ENCODE data around the gene SDHD. TPM values are rescaled to one million over a fixed set of nuclear protein-coding genes. Genes with fewer than 3 reads are reported as not detected.

Gene SDHD
- total RNA-seq, 1 experiment from 2014 or later, result 98.9 TPM

DNA sequence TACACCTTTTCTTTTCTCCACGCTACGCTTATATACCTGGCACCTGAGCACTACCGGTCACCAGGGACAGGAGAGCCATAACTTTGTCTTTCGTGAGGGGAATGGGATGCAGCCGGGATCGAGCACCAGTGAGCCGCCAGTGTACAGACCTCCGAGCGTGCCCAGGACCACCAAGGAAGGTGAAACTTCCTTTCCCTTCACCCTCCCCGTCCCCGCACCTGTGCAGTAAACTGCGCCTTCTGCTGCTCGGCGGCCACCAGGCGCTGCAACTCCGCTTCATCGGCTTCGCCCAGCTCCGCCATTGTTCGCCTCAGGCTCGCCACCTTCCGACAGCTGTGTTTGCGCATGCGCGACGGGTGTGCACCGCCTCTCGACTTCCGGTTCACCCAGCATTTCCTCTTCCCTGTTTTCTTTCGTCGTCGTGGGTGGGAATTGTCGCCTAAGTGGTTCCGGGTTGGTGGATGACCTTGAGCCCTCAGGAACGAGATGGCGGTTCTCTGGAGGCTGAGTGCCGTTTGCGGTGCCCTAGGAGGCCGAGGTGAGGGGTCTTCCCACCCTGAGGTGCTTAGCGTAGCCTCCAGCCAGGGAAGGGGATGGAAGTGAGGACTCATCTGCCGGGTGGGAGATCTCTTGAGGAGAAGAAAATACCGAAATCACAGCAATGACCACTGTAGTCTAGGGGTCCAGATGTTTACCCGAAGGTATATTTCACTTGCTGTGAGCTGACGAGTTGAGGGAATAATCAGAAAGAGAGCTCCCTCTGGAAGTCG, at the start of gene SDHD, which contains the start of gene TIMM8B (continued):
- TF ChIP-seq, protein P1, sequence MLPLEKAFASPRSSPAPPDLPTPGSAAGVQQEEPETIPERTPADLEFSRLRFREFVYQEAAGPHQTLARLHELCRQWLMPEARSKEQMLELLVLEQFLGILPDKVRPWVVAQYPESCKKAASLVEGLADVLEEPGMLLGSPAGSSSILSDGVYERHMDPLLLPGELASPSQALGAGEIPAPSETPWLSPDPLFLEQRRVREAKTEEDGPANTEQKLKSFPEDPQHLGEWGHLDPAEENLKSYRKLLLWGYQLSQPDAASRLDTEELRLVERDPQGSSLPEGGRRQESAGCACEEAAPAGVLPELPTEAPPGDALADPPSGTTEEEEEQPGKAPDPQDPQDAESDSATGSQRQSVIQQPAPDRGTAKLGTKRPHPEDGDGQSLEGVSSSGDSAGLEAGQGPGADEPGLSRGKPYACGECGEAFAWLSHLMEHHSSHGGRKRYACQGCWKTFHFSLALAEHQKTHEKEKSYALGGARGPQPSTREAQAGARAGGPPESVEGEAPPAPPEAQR (CRISPR knock-in tag; IDR thresholded peaks at IDR 0.05), result no peak
- TF ChIP-seq NR1H2 (CRISPR knock-in tag; IDR thresholded peaks at IDR 0.05), result no peak
- no peak for TF ChIP-seq ZNF671 (CRISPR knock-in tag; IDR thresholded peaks at IDR 0.05)
- peak; percentile 88 for TF ChIP-seq ZNF423 (CRISPR knock-in tag; IDR thresholded peaks at IDR 0.05)
- no peak; the same call in 1 of the 2 replicates for TF ChIP-seq JUN (CRISPR knock-in tag; IDR thresholded peaks at IDR 0.05)
- TF ChIP-seq, protein P2, sequence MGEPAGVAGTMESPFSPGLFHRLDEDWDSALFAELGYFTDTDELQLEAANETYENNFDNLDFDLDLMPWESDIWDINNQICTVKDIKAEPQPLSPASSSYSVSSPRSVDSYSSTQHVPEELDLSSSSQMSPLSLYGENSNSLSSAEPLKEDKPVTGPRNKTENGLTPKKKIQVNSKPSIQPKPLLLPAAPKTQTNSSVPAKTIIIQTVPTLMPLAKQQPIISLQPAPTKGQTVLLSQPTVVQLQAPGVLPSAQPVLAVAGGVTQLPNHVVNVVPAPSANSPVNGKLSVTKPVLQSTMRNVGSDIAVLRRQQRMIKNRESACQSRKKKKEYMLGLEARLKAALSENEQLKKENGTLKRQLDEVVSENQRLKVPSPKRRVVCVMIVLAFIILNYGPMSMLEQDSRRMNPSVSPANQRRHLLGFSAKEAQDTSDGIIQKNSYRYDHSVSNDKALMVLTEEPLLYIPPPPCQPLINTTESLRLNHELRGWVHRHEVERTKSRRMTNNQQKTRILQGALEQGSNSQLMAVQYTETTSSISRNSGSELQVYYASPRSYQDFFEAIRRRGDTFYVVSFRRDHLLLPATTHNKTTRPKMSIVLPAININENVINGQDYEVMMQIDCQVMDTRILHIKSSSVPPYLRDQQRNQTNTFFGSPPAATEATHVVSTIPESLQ (CRISPR knock-in tag; IDR thresholded peaks at IDR 0.05), result no peak
- TF ChIP-seq CBFB (CRISPR knock-in tag; IDR thresholded peaks at IDR 0.05; ENCODE audit: low read depth), result peak; percentile 26; the same call in 1 of the 2 replicates
- TF ChIP-seq ATF1 (CRISPR knock-in tag; IDR thresholded peaks at IDR 0.05), result no peak
- no peak for TF ChIP-seq HMGA2 (CRISPR knock-in tag; IDR thresholded peaks at IDR 0.05)
- 0 out of 2 replicates have a peak, but pooled peaks have one; percentile 39 for TF ChIP-seq NFE2L1 (CRISPR knock-in tag; IDR thresholded peaks at IDR 0.05)
- TF ChIP-seq, protein P3, sequence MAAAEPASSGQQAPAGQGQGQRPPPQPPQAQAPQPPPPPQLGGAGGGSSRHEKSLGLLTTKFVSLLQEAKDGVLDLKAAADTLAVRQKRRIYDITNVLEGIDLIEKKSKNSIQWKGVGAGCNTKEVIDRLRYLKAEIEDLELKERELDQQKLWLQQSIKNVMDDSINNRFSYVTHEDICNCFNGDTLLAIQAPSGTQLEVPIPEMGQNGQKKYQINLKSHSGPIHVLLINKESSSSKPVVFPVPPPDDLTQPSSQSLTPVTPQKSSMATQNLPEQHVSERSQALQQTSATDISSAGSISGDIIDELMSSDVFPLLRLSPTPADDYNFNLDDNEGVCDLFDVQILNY (CRISPR knock-in tag; IDR thresholded peaks at IDR 0.05), result peak; percentile 28; the same call in 1 of the 2 replicates
- TF ChIP-seq OVOL2 (CRISPR knock-in tag; IDR thresholded peaks at IDR 0.05; ENCODE audit: borderline replicate concordance), result no peak
- TF ChIP-seq, protein P4, sequence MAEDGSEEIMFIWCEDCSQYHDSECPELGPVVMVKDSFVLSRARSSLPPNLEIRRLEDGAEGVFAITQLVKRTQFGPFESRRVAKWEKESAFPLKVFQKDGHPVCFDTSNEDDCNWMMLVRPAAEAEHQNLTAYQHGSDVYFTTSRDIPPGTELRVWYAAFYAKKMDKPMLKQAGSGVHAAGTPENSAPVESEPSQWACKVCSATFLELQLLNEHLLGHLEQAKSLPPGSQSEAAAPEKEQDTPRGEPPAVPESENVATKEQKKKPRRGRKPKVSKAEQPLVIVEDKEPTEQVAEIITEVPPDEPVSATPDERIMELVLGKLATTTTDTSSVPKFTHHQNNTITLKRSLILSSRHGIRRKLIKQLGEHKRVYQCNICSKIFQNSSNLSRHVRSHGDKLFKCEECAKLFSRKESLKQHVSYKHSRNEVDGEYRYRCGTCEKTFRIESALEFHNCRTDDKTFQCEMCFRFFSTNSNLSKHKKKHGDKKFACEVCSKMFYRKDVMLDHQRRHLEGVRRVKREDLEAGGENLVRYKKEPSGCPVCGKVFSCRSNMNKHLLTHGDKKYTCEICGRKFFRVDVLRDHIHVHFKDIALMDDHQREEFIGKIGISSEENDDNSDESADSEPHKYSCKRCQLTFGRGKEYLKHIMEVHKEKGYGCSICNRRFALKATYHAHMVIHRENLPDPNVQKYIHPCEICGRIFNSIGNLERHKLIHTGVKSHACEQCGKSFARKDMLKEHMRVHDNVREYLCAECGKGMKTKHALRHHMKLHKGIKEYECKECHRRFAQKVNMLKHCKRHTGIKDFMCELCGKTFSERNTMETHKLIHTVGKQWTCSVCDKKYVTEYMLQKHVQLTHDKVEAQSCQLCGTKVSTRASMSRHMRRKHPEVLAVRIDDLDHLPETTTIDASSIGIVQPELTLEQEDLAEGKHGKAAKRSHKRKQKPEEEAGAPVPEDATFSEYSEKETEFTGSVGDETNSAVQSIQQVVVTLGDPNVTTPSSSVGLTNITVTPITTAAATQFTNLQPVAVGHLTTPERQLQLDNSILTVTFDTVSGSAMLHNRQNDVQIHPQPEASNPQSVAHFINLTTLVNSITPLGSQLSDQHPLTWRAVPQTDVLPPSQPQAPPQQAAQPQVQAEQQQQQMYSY (CRISPR knock-in tag; IDR thresholded peaks at IDR 0.05), result peak; percentile 47
- peak; percentile 93 for TF ChIP-seq SP1 (CRISPR knock-in tag; conservative IDR thresholded peaks at IDR 0.05)
- no peak; the same call in 1 of the 2 replicates for TF ChIP-seq ZNF232 (CRISPR knock-in tag; IDR thresholded peaks at IDR 0.05)
- TF ChIP-seq, protein P5, sequence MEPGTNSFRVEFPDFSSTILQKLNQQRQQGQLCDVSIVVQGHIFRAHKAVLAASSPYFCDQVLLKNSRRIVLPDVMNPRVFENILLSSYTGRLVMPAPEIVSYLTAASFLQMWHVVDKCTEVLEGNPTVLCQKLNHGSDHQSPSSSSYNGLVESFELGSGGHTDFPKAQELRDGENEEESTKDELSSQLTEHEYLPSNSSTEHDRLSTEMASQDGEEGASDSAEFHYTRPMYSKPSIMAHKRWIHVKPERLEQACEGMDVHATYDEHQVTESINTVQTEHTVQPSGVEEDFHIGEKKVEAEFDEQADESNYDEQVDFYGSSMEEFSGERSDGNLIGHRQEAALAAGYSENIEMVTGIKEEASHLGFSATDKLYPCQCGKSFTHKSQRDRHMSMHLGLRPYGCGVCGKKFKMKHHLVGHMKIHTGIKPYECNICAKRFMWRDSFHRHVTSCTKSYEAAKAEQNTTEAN (CRISPR knock-in tag; IDR thresholded peaks at IDR 0.05), result peak; percentile 79; the same call in 1 of the 2 replicates
- TF ChIP-seq, protein P6, sequence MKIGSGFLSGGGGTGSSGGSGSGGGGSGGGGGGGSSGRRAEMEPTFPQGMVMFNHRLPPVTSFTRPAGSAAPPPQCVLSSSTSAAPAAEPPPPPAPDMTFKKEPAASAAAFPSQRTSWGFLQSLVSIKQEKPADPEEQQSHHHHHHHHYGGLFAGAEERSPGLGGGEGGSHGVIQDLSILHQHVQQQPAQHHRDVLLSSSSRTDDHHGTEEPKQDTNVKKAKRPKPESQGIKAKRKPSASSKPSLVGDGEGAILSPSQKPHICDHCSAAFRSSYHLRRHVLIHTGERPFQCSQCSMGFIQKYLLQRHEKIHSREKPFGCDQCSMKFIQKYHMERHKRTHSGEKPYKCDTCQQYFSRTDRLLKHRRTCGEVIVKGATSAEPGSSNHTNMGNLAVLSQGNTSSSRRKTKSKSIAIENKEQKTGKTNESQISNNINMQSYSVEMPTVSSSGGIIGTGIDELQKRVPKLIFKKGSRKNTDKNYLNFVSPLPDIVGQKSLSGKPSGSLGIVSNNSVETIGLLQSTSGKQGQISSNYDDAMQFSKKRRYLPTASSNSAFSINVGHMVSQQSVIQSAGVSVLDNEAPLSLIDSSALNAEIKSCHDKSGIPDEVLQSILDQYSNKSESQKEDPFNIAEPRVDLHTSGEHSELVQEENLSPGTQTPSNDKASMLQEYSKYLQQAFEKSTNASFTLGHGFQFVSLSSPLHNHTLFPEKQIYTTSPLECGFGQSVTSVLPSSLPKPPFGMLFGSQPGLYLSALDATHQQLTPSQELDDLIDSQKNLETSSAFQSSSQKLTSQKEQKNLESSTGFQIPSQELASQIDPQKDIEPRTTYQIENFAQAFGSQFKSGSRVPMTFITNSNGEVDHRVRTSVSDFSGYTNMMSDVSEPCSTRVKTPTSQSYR (CRISPR knock-in tag; IDR thresholded peaks at IDR 0.05), result no peak
- TF ChIP-seq, protein P7, sequence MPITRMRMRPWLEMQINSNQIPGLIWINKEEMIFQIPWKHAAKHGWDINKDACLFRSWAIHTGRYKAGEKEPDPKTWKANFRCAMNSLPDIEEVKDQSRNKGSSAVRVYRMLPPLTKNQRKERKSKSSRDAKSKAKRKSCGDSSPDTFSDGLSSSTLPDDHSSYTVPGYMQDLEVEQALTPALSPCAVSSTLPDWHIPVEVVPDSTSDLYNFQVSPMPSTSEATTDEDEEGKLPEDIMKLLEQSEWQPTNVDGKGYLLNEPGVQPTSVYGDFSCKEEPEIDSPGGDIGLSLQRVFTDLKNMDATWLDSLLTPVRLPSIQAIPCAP (CRISPR knock-in tag; IDR thresholded peaks at IDR 0.05), result peak; percentile 75; the same call in 1 of the 2 replicates
- TF ChIP-seq, protein P8, sequence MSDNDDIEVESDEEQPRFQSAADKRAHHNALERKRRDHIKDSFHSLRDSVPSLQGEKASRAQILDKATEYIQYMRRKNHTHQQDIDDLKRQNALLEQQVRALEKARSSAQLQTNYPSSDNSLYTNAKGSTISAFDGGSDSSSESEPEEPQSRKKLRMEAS (CRISPR knock-in tag; IDR thresholded peaks at IDR 0.05), result peak; percentile 84
- TF ChIP-seq SOX15 (CRISPR knock-in tag; IDR thresholded peaks at IDR 0.05), result no peak
- TF ChIP-seq FOXP1 (CRISPR knock-in tag; IDR thresholded peaks at IDR 0.05; ENCODE audit: borderline replicate concordance), result peak; percentile 87; the same call in 1 of the 2 replicates
- no peak for TF ChIP-seq JAZF1 (CRISPR knock-in tag; IDR thresholded peaks at IDR 0.05)
- peak; percentile 99 for TF ChIP-seq NR2C2 (CRISPR knock-in tag; IDR thresholded peaks at IDR 0.05)
- TF ChIP-seq, protein P9, sequence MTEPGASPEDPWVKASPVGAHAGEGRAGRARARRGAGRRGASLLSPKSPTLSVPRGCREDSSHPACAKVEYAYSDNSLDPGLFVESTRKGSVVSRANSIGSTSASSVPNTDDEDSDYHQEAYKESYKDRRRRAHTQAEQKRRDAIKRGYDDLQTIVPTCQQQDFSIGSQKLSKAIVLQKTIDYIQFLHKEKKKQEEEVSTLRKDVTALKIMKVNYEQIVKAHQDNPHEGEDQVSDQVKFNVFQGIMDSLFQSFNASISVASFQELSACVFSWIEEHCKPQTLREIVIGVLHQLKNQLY (CRISPR knock-in tag; IDR thresholded peaks at IDR 0.05), result no peak
- no peak for TF ChIP-seq RELA (CRISPR knock-in tag; IDR thresholded peaks at IDR 0.05; ENCODE audit: borderline replicate concordance)
- peak; percentile 100 for TF ChIP-seq FOXK1 (CRISPR knock-in tag; IDR thresholded peaks at IDR 0.05)
